ENCODE measurements around the gene EXOSC1.

Gene EXOSC1

GRCh38 chr10:97393034-97393573 is 52.7 kb downstream of the EXOSC1 start:
- in situ Hi-C loops (cut with HindIII; ENCODE audit: low sequenced_read_pairs), result no loop called here
- TF ChIP-seq, protein P1, sequence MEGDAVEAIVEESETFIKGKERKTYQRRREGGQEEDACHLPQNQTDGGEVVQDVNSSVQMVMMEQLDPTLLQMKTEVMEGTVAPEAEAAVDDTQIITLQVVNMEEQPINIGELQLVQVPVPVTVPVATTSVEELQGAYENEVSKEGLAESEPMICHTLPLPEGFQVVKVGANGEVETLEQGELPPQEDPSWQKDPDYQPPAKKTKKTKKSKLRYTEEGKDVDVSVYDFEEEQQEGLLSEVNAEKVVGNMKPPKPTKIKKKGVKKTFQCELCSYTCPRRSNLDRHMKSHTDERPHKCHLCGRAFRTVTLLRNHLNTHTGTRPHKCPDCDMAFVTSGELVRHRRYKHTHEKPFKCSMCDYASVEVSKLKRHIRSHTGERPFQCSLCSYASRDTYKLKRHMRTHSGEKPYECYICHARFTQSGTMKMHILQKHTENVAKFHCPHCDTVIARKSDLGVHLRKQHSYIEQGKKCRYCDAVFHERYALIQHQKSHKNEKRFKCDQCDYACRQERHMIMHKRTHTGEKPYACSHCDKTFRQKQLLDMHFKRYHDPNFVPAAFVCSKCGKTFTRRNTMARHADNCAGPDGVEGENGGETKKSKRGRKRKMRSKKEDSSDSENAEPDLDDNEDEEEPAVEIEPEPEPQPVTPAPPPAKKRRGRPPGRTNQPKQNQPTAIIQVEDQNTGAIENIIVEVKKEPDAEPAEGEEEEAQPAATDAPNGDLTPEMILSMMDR (IDR thresholded peaks at IDR 0.05; ENCODE audit: low read depth, low read length), result no peak
- no peak for DNase-seq (ENCODE audit: low read depth, low spot score)
- no peak overlapping the region for H3K4me3 ChIP-seq (ENCODE audit: low read depth, low read length)

GRCh38 chr10:97390091-97390490 is 55.7 kb downstream of the EXOSC1 start:
- in situ Hi-C loops (cut with HindIII; ENCODE audit: low sequenced_read_pairs), result no loop called here
- DNase-seq (ENCODE audit: low read depth, low spot score), result no peak
- H3K4me3 ChIP-seq (ENCODE audit: low read depth, low read length), result no peak overlapping the region
- TF ChIP-seq, protein P1 (IDR thresholded peaks at IDR 0.05; ENCODE audit: low read depth, low read length), result no peak

- in situ Hi-C loops (cut with HindIII; ENCODE audit: low sequenced_read_pairs), result no loop called here
- H3K4me3 ChIP-seq (ENCODE audit: low read depth, low read length), result no peak overlapping the region
- no peak for DNase-seq (ENCODE audit: low read depth, low spot score)
- TF ChIP-seq, protein P1 (IDR thresholded peaks at IDR 0.05; ENCODE audit: low read depth, low read length), result no peak
Observed at GRCh38 chr10:97388152-97388551, 57.7 kb downstream of the EXOSC1 start.

Measured in astrocyte of the spinal cord (primary cell).